Breast epithelium (tissue), 4 donors: Measurements from ENCODE around the gene SECTM1. TPM values are rescaled to one million over a fixed set of nuclear protein-coding genes. Genes with fewer than 3 reads are reported as not detected.
A peak's percentile ranks its signal among the peaks of the same experiment; 100 is the strongest.

Source experiments
- DNase-seq, 2 donors: peaks; one replicate each; pipeline ENCODE4 v3.0.0-alpha.2; 2019; ENCODE audit warnings: low spot score in 2 of 2
- H3K27ac ChIP-seq, 2 donors: fragments of 200-600 bp; sonication (generic) in 1 of 2; one replicate each; pipeline ENCODE4 v1.5.1; 2016 to 2019; ENCODE audit warnings: mild to moderate bottlenecking in 1 of 2
- H3K27me3 ChIP-seq, 2 donors: fragments of 200-600 bp; sonication (generic) in 1 of 2; one replicate each; pipeline versions ENCODE4 v1.5.1 to v1.6.0; 2017 to 2019; ENCODE audit warnings: control low read depth in 1 of 2, mild to moderate bottlenecking in 1 of 2
- H3K36me3 ChIP-seq: fragments of 200-600 bp; one replicate; pipeline ENCODE4 v1.5.1; 2019
- H3K4me1 ChIP-seq, 2 donors: fragments of 200-600 bp; sonication (generic); one replicate each; pipeline ENCODE4 v1.5.1; 2016 to 2019; ENCODE audit warnings: control low read depth in 1 of 2
- H3K4me3 ChIP-seq, 3 donors: fragments of 200-600 bp; sonication (generic); 1 replicate in 2 of 3; 2 replicates in 1 of 3; pipeline ENCODE4 v1.5.1; 2016 to 2019; ENCODE audit warnings: mild to moderate bottlenecking in 3 of 3, moderate library complexity in 2 of 3
- H3K9me3 ChIP-seq, 2 donors: fragments of 200-600 bp; sonication (generic) in 1 of 2; one replicate each; pipeline ENCODE4 v1.5.1; 2016 to 2019; ENCODE audit warnings: control low read depth in 1 of 2
- POLR2A ChIP-seq: fragments of 450-650 bp; IDR thresholded peaks from one replicate; pipeline ENCODE4 v1.6.1; 2016; ENCODE audit warnings: antibody characterized with exemption, mild to moderate bottlenecking, moderate library complexity
- POLR2AphosphoS5 ChIP-seq, 3 donors: sonication (generic); formaldehyde crosslinking; IDR thresholded peaks; one replicate each; pipeline ENCODE4 v1.6.1; 2017; ENCODE audit warnings: antibody characterized with exemption in 3 of 3
- intact Hi-C: fragments of 100-400 bp; cut with DNase I; formaldehyde crosslinking; loops from one replicate; pipeline ENCODE4 v1.15.1; 2023; ENCODE audit warnings: low total_unique reads
- total RNA-seq, 3 donors: library from RNA; depleted of rRNA; stranded (reverse); fragments of >200 nt; gene quantifications; one replicate each; pipeline ENCODE4 v1.1.0, GENCODE V29; 2016
- TF ChIP-seq, protein P1 (sequence below), 3 donors: fragments of 450-650 bp; IDR thresholded peaks; one replicate each; pipeline ENCODE4 v1.5.1; 2016 to 2017; ENCODE audit warnings: antibody characterized with exemption in 3 of 3, mild to moderate bottlenecking in 3 of 3, moderate library complexity in 3 of 3

The SECTM1 gene
- total RNA-seq, 3 donors from 2014 or later, result 11.5 to 23.9 (median 16.2) TPM

DNA sequence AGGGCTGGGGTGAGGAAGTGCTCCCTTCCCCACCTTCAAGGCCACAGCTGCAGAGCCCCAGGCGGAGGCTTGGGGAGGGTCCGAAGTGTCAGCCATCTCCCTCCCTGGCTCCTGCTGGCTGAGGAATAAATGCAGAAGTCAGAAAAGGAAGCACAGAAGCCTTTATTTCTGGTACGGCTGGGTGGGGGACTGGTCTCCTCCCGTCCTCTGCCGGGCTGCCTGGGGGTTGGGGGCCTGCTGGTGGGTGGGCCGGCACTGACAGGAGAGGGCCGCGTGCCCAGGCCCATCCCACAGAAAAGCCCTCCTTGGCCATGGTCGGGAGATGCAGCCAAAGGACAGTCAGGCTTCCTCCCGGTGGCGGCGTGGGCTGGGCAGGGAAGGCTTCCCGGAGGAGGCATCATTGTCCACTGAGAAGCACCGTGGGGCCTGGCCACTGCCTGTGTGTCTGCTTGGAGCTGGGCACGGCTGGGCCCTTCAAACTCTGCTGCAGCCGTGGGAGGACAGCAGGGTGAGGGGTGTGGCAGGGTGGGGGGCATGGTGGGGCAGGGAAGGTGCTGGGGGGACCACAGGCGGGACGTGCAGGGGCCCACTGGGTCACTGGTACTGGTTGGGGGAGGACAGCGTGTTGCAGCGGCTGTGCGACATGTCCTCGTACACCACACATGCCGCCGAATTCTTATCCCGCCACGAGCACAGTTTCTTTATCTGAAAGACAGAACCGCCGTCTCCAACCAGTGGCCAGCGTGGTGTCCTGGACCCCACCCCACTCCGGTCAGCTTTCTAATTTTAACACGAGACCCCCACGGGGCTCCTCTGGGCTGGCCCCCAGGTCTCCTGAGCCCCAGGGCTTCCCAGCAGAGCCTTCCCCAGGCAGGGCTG lies 18.6 kb downstream of the SECTM1 start:
- no peak for DNase-seq
- Histone ChIP-seq H3K27ac (no peak overlapping the region), H3K36me3 (no peaks in the 10 kb centered on the region), H3K4me3 (peak overlapping the region in 2 of 3 donors; percentile 2 to 47), H3K4me1 (no peaks in the 10 kb centered on the region), H3K27me3 (peaks cover 14 to 34% of the 10 kb centered on the region in 2 donors), H3K9me3 (no peaks in the 10 kb centered on the region)
- TF ChIP-seq POLR2A (no peak), POLR2AphosphoS5 (IDR thresholded peaks at IDR 0.05) (no peak)
- TF ChIP-seq, protein P1, sequence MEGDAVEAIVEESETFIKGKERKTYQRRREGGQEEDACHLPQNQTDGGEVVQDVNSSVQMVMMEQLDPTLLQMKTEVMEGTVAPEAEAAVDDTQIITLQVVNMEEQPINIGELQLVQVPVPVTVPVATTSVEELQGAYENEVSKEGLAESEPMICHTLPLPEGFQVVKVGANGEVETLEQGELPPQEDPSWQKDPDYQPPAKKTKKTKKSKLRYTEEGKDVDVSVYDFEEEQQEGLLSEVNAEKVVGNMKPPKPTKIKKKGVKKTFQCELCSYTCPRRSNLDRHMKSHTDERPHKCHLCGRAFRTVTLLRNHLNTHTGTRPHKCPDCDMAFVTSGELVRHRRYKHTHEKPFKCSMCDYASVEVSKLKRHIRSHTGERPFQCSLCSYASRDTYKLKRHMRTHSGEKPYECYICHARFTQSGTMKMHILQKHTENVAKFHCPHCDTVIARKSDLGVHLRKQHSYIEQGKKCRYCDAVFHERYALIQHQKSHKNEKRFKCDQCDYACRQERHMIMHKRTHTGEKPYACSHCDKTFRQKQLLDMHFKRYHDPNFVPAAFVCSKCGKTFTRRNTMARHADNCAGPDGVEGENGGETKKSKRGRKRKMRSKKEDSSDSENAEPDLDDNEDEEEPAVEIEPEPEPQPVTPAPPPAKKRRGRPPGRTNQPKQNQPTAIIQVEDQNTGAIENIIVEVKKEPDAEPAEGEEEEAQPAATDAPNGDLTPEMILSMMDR (IDR thresholded peaks at IDR 0.05), result no peak
- intact Hi-C loops, result no loop called here

- H3K4me3 ChIP-seq, result no peak overlapping the region
- no peaks in the 10 kb centered on the region for H3K4me1 ChIP-seq
- no peaks in the 10 kb centered on the region for H3K36me3 ChIP-seq
- peaks cover 14 to 34% of the 10 kb centered on the region in 2 donors for H3K27me3 ChIP-seq
- no peaks in the 10 kb centered on the region for H3K9me3 ChIP-seq
- intact Hi-C loops, result no loop called here
- TF ChIP-seq, protein P1 (IDR thresholded peaks at IDR 0.05), result no peak
- TF ChIP-seq POLR2A, result no peak
- TF ChIP-seq POLR2AphosphoS5 (IDR thresholded peaks at IDR 0.05), result no peak
- DNase-seq, result no peak
- H3K27ac ChIP-seq, result no peak overlapping the region
Observed at GRCh38 chr17:82314012-82314726, 19.4 kb downstream of the SECTM1 start.

DNA sequence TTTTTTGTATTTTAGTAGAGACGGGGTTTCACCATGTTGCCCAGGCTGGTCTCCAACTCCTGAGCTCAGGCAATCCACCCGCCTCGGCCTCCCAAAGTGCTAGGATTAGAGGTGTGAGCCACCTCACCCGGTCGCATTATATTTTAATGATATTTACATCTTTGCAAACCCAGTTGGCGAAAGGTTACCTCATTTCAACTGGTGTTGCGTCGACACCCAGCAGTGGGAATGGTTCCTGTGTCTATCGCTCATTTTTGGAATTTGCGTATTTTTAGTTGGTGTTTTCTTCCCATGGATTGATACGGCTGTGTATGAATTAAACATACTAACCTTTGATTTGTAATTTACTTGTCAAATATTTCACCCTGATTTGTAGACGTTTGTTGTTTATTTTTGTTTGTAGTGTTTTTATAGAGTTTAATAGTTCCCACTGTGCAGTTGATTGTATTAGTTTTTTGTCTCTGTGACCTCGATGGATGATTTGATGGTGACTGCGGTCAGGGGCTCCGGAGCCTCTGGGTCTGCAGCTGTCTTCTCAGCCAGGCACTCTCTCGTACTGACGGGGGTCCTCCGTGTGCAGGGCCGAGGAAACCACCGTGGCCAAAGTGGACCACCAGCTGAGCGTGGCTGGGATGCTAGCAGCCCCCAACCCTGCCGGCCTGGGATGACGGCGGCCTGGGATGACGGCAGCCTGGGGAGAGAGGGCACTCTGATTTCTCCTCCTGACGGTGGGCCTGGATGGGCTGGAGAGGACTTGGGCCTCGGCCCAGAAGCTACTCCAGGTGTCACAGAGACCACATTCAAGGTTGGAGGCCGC lies 20.2 kb downstream of the SECTM1 start:
- no peak for DNase-seq
- intact Hi-C loops, result no loop called here
- no peak overlapping the region for H3K4me3 ChIP-seq
- H3K36me3 ChIP-seq, result no peaks in the 10 kb centered on the region
- no peak overlapping the region for H3K27ac ChIP-seq
- H3K27me3 ChIP-seq, result peaks cover 14 to 34% of the 10 kb centered on the region in 2 donors
- TF ChIP-seq POLR2AphosphoS5 (IDR thresholded peaks at IDR 0.05) (no peak), POLR2A (no peak)
- TF ChIP-seq, protein P1 (IDR thresholded peaks at IDR 0.05), result no peak
- H3K4me1 ChIP-seq, result no peaks in the 10 kb centered on the region
- H3K9me3 ChIP-seq, result no peaks in the 10 kb centered on the region

DNA sequence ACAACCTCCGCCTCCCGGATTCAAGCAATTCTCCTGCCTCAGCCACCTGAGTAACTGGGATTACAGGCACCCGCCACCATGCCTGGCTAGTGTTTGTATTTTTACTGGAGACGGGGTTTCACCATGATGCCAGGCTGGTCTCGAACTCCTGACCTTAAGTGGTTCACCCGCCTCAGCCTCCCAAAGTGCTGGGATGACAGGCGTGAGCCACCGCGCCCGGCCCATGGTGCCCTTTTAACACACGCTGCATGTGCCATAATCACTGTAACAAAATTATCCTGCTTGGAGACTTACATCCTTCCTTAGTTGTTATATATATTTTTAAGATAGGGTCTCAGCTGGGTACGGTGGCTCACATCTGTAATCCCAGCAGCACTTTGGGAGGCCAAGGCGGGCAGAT lies 21.6 kb downstream of the SECTM1 start:
- Histone ChIP-seq H3K4me3 (no peak overlapping the region), H3K9me3 (no peaks in the 10 kb centered on the region), H3K36me3 (no peaks in the 10 kb centered on the region), H3K4me1 (no peaks in the 10 kb centered on the region), H3K27ac (no peak overlapping the region), H3K27me3 (peaks cover 14 to 34% of the 10 kb centered on the region in 2 donors)
- DNase-seq, result no peak
- TF ChIP-seq, protein P1 (IDR thresholded peaks at IDR 0.05), result no peak
- TF ChIP-seq POLR2AphosphoS5 (IDR thresholded peaks at IDR 0.05) (no peak), POLR2A (no peak)
- intact Hi-C loops, result no loop called here
